ENCODE data around the gene C1orf174. TPM values are rescaled to one million over a fixed set of nuclear protein-coding genes. Genes with fewer than 3 reads are reported as not detected.
A peak's percentile ranks its signal among the peaks of the same experiment; 100 is the strongest.

C1orf174 gene
- total RNA-seq, result 10 to 100 TPM; 12.7 to 22.6 (median 17.7) TPM

- WGBS, 2 donors, result 0 to 1% methylated on average over 17 to 51 of the region's 58 CpGs
- intact Hi-C loops (cut with DNase I; ENCODE audit: low total_unique reads), result no loop called here
- peak within 1 kb of the TSS; percentile 67 for H3K4me3 ChIP-seq (ENCODE audit: low read depth, poor library complexity, severe bottlenecking)
- TF ChIP-seq CTCF (IDR thresholded peaks at IDR 0.05), result no peak
- DNase-seq (ENCODE audit: low spot score in 2 of 2), result peak; percentile 94 to 98
Observed at GRCh38 chr1:3900150-3900968, at the start of gene C1orf174. TSS of gene C1orf174 (minus strand) at chr1:3900272. CDS start at chr1:3900186, 86 bp downstream.

GRCh38 chr1:3948344-3948743 lies 48.3 kb upstream of the C1orf174 start:
- no peak for TF ChIP-seq POLR2A (IDR thresholded peaks at IDR 0.05)
- no peak for TF ChIP-seq CTCF (IDR thresholded peaks at IDR 0.05)
- no peak overlapping the region for H3K4me3 ChIP-seq (ENCODE audit: low read depth, poor library complexity, severe bottlenecking)
- DNase-seq (ENCODE audit: low spot score in 2 of 2), result no peak
- WGBS, 2 donors, result 65 to 67% methylated on average over 8 to 9 of the region's 9 CpGs
- intact Hi-C loops (cut with DNase I; ENCODE audit: low total_unique reads), result no loop called here

GRCh38 chr1:3945916-3946840 lies 46.1 kb upstream of the C1orf174 start:
- no peak overlapping the region for H3K4me3 ChIP-seq (ENCODE audit: low read depth, poor library complexity, severe bottlenecking)
- 82 to 86% methylated on average over 22 of the region's 22 CpGs for WGBS, 2 donors
- intact Hi-C loops (cut with DNase I; ENCODE audit: low total_unique reads), result no loop called here
- no peak for DNase-seq (ENCODE audit: low spot score in 2 of 2)
- TF ChIP-seq CTCF (IDR thresholded peaks at IDR 0.05), result no peak

- TF ChIP-seq CTCF (IDR thresholded peaks at IDR 0.05) (no peak), POLR2A (IDR thresholded peaks at IDR 0.05) (no peak)
- intact Hi-C loops (cut with DNase I; ENCODE audit: low total_unique reads), result no loop called here
- H3K4me3 ChIP-seq (ENCODE audit: low read depth, poor library complexity, severe bottlenecking), result no peak overlapping the region
- 75 to 77% methylated on average over 12 of the region's 12 CpGs for WGBS, 2 donors
- DNase-seq (ENCODE audit: low spot score in 2 of 2), result no peak
Observed at GRCh38 chr1:3945222-3945621, 45.1 kb upstream of the C1orf174 start.

- TF ChIP-seq POLR2A (IDR thresholded peaks at IDR 0.05) (no peak), CTCF (IDR thresholded peaks at IDR 0.05) (no peak)
- 46 to 55% methylated on average over 13 of the region's 13 CpGs for WGBS, 2 donors
- DNase-seq (ENCODE audit: low spot score in 2 of 2), result no peak
- intact Hi-C loops (cut with DNase I; ENCODE audit: low total_unique reads), result no loop called here
- no peak overlapping the region for H3K4me3 ChIP-seq (ENCODE audit: low read depth, poor library complexity, severe bottlenecking)
Observed at GRCh38 chr1:3944578-3945125, 44.6 kb upstream of the C1orf174 start.
